GM18511 (cell line): ENCODE measurements around the gene CHRD.

Experiments used
- ATAC-seq: cut with Tn5 transposase; IDR thresholded peaks from one replicate; pipeline ENCODE4 v1.9.1; 2021; ENCODE audit warnings: mild to moderate bottlenecking, moderate library complexity; ENCODE audit not compliant: unreplicated experiment

CHRD gene

DNA sequence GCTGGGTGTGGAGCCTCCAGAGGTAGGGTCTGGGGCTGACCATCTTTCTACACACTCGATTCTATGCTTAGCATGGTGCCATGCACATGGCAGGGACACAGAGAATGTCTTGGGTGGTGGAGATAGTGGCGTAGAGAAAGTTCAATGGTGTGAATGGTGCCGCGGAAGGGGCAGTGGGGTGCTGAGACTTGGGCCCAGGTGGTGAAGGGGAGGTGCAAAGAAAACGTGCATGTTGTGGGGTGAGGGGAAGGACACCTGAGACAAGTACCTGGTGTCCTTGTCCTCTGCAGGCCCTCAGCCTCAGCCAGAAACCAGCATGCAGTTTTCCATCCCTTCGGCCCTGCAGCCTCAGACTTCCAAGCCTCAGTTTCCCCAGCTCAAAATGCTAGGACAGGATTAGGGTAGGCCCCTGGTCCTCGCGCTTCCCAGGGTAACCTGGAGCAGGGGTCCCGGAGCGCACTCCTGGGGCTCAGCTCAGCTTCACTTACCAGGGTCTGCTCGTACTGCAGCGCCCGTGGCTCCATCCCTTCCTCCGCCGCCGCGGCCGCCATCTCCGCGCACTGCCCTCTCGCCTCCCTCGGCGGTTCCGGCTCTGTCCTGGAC lies 18.8 kb upstream of the CHRD start:
- ATAC-seq, result peak; percentile 4

GRCh38 chr3:184361532-184361931 lies 18.3 kb upstream of the CHRD start, which contains the start of the genes CLCN2 and POLR2H:
CLCN2 (minus strand) TSS chr3:184361605; CDS start chr3:184361479, 126 bp downstream.
POLR2H (plus strand) TSS chr3:184361710; CDS start chr3:184363493, 1,783 bp downstream.
- ATAC-seq, result peak; percentile 47

DNA sequence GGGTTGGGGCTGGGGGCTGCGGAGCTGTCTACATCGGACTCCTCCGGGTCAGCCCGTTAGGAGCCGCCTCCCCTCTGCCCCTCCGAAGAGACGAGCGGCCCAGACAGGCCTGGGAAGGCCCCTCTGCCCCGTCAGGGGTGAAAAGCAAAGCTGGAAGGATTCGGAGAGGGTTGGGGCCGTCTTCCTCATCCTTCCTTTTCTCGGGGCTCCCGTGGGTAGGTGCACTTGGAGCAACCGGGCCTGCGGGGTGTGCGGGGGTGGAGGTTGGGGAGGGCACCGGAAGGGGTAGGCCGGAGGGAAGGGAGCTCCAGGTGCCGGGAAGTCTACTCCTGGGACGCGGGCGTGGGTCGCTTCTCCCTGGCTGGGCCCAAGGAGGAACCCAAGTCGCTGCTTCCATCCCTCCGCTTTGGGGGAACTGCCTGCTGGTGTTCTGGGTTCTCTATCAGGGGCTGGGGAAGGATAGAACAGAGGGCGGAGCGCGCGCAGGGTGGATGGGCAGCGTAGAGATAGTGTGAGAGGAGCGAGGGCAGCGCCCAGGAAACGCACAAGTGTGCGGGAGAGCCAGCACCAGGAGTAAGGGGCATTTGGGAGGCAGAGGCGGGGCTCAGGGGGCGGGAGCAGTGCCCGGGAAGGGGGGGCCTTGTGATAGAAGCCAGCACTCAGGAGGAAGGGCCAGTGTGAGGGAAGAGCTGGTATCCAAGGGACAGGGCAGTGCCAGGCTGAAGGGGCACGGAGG lies 17.8 kb upstream of the CHRD start:
- peak; percentile 11 for ATAC-seq

- peak; percentile 84 for ATAC-seq
Observed at GRCh38 chr3:184362668-184363546, 16.9 kb upstream of the CHRD start.

GRCh38 chr3:184366619-184367289 lies 13.1 kb upstream of the CHRD start:
- ATAC-seq, result no peak

GRCh38 chr3:184368116-184368515 lies 11.7 kb upstream of the CHRD start:
- ATAC-seq, result no peak

GRCh38 chr3:184368586-184369183 lies 11.2 kb upstream of the CHRD start:
- ATAC-seq, result no peak

DNA sequence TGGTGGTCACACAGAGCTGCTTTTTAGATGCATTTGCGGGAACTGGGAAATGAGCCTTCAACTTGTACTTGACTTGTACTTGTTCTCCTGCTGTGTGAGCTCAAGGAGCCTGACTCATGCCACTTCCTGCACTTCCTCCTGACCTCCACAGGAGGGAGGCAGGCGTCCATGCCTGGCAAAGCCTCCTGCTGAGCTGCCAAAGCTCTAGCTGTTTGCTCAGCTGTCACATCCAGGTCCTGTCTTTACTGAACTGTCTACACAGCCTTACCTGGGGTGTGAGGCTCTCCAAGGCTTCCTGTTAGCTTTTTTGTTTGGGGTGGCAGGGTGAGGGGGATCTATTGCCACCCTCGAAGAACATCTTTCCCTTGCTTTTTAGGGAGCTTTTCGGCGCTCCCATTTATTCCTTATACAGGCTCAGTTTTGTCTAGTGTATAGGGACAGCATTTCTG lies 8.3 kb upstream of the CHRD start:
- peak; percentile 82 for ATAC-seq

- no peak for ATAC-seq
Observed at GRCh38 chr3:184372296-184372821, 7.5 kb upstream of the CHRD start.

GRCh38 chr3:184372911-184373310 lies 6.9 kb upstream of the CHRD start:
- no peak for ATAC-seq

DNA sequence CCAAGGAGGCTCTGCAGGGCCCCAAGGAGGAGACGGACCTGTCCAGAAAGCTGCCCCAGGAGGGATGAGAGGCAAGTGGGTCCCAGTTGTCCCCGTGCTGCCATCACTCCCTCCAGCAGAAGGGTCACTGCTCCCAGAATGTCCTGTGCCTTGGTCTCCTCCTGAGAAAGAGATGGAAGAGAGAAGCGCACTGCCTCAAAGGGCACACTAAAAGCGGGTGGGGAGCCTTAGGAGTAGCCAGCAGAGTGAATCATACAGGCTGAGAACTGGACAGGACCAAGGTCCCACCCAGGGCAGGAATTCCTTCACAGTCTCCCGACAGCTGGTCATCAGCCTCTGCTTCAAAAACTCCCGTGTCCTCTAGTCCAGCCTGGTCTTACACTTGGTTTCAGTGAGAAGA lies 6.4 kb upstream of the CHRD start:
- ATAC-seq, result no peak

DNA sequence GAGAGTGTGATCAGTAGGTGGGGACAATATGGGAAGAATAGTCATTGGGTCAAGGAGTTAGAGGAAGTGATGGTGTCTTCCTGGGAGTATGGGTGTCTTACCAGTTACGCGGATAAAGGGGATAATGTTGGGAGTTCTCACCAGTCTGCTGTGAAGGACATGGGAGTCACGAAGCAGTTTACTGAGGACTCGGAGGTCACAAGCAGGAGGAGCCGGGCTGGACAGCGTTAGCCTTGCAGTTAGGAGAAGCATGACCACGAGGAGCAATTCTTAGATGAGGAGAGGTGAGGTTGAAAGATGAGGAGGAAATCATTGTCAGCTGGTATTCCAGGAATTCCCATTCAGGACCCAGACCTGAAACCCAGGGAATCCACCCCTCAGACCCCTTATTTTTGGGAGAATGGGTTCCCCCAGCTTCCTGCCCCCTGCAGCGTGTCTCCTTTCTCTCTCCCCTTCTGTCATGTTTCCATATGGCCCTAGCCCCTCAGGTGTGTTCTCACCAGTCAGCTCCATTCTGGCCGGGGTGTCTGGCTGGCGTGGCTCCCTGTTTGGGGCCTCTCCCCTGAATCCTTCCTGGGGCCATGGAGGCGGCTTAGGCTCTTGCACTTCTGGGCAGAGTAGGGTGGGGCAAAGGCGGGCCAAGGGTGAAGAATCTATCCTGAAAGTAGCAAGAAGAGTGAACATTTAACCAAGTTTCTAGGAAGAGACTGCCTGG lies 4.0 kb upstream of the CHRD start:
- no peak for ATAC-seq

- no peak for ATAC-seq
Observed at GRCh38 chr3:184377374-184377773, 2.5 kb upstream of the CHRD start.

GRCh38 chr3:184377882-184378445 lies 1.9 kb upstream of the CHRD start, which contains the start of gene THPO:
THPO (minus strand) TSS chr3:184378207; CDS start chr3:184376259, 1,948 bp downstream.
- ATAC-seq, result no peak

DNA sequence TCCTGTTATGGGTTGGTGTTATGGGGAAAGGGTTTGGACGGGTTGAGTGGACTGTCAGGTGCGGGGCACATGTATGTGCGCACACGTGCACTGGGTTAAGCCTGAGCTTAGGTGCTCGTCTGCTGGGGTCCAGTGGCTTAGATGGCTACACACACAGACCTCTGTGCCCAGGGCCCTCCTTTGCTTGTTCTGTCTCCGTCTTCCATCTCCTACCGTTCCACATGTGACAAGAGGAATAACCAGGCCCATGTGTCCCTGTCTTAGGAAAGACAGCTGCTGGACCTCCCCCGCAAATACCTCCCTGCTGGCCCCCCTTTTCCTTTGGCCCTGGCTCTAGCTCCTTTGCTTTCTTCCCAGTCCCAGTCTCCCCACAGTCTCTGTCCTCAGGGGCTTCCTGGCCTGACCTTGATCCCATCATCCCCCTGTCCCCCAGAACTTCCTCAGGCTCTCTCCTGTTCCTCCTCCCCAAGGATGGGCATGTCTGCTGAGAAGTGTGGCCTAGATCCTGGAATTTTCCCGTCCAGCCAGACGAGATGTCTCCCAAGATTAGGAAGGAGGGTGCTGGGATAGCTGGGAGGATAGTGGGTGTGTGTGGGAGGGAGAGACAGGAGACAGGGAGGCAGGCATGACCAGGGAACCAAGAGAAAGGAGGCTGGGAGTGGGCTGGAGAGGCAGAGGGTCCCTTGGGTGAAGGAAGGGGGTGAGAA lies 1.1 kb upstream of the CHRD start:
- no peak for ATAC-seq

GRCh38 chr3:184380185-184380626 lies 352 bp downstream of the CHRD start:
- ATAC-seq, result no peak

DNA sequence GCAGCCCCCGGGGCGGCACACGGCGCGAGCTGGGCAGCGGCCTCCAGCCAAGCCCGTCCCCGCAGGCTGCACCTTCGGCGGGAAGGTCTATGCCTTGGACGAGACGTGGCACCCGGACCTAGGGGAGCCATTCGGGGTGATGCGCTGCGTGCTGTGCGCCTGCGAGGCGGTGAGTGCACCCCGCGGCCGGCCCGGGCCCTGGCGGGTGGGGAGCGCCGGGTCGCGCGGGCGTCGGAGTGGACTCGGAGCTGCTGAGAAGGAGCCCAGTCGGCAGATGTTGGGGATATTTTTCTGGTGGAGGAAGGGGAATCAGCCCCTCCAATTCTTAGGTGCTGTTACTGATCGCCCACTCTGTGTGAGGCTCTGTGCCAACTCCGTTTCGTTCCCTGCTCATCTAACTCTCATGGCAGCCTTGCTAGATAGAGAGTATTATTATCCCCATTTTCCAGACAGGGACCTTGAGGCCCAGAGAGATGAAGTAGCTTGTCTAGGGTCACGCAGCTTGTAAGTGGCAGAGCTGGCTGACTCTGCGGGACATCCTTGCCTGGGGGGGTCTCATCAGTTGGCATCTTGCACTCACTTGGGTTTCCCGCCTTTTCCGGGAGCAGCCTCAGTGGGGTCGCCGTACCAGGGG lies 890 bp downstream of the CHRD start:
- ATAC-seq, result no peak
